GM18951 (cell line): Measurements from ENCODE around the gene NEUROD2.

Source experiments
- POLR2A ChIP-seq: IDR thresholded peaks from 4 replicates; pipeline ENCODE4 v1.6.1; 2011; ENCODE audit warnings: mild to moderate bottlenecking; ENCODE audit not compliant: insufficient read length, insufficient read depth; ENCODE audit errors: extremely low read depth
- in situ Hi-C: fragments of 300-500 bp; cut with MboI; formaldehyde crosslinking; loops from one replicate; pipeline ENCODE4 v1.12.0; 2022; ENCODE audit warnings: low sequenced_read_pairs, mixed read lengths, inconsistent platforms; ENCODE audit not compliant: unreplicated experiment

NEUROD2 gene

GRCh38 chr17:39581759-39582085 lies 26.0 kb downstream of the NEUROD2 start:
- no peak for TF ChIP-seq POLR2A
- in situ Hi-C loops = no loop called here

- in situ Hi-C loops = no loop called here
- TF ChIP-seq POLR2A = no peak
Observed at GRCh38 chr17:39581071-39581758, 26.5 kb downstream of the NEUROD2 start.

- in situ Hi-C loops = no loop called here
- no peak for TF ChIP-seq POLR2A
Observed at GRCh38 chr17:39580082-39580468, 27.6 kb downstream of the NEUROD2 start.

GRCh38 chr17:39579318-39580081 lies 28.2 kb downstream of the NEUROD2 start:
- no peak for TF ChIP-seq POLR2A

GRCh38 chr17:39578272-39578671 lies 29.4 kb downstream of the NEUROD2 start:
- TF ChIP-seq POLR2A = no peak
- in situ Hi-C loops = no loop called here

More at GRCh38 chr17:39579318-39580081, 28.2 kb downstream of the NEUROD2 start:
- in situ Hi-C loops = no loop called here

- in situ Hi-C loops = no loop called here
- TF ChIP-seq POLR2A = no peak
Observed at GRCh38 chr17:39576187-39576586, 31.5 kb downstream of the NEUROD2 start.

- in situ Hi-C loops = no loop called here
- no peak for TF ChIP-seq POLR2A
Observed at GRCh38 chr17:39573447-39574298, 34.0 kb downstream of the NEUROD2 start.

GRCh38 chr17:39572121-39572520 lies 35.6 kb downstream of the NEUROD2 start:
- in situ Hi-C loops = no loop called here

GRCh38 chr17:39569126-39569525 lies 38.6 kb downstream of the NEUROD2 start:
- no peak for TF ChIP-seq POLR2A
- in situ Hi-C loops = no loop called here

More at GRCh38 chr17:39572121-39572520, 35.6 kb downstream of the NEUROD2 start:
- no peak for TF ChIP-seq POLR2A

GRCh38 chr17:39568702-39569101 lies 39.0 kb downstream of the NEUROD2 start:
- TF ChIP-seq POLR2A = no peak
- in situ Hi-C loops = no loop called here

- TF ChIP-seq POLR2A = no peak
- in situ Hi-C loops = no loop called here
Observed at GRCh38 chr17:39566094-39566850, 41.4 kb downstream of the NEUROD2 start.

GRCh38 chr17:39564211-39564848 lies 43.4 kb downstream of the NEUROD2 start:
- in situ Hi-C loops = no loop called here
- TF ChIP-seq POLR2A = no peak
